ENCODE data around the gene DLK1.

DLK1 gene

GRCh38 chr14:100715332-100715731 lies 11.4 kb upstream of the DLK1 start:
- no peak for DNase-seq

- no peak for DNase-seq
Measured at GRCh38 chr14:100715803-100716202, 10.9 kb upstream of the DLK1 start.

GRCh38 chr14:100717386-100717785 lies 9.3 kb upstream of the DLK1 start:
- peak; percentile 98 for DNase-seq

- DNase-seq: no peak
Measured at GRCh38 chr14:100719976-100720520, 6.6 kb upstream of the DLK1 start.

GRCh38 chr14:100721568-100721967 lies 5.1 kb upstream of the DLK1 start:
- no peak for DNase-seq

- DNase-seq: no peak
Measured at GRCh38 chr14:100722367-100722766, 4.3 kb upstream of the DLK1 start.

- no peak for DNase-seq
Measured at GRCh38 chr14:100723135-100723829, 3.4 kb upstream of the DLK1 start.

GRCh38 chr14:100723830-100724437 lies 2.8 kb upstream of the DLK1 start:
- peak; percentile 28 for DNase-seq

- no peak for DNase-seq
Measured at GRCh38 chr14:100724536-100724935, 2.2 kb upstream of the DLK1 start.

- DNase-seq: no peak
Measured at GRCh38 chr14:100725587-100726387, 905 bp upstream of the DLK1 start.

GRCh38 chr14:100727086-100727872 lies 587 bp downstream of the DLK1 start:
- DNase-seq: no peak

- no peak for DNase-seq
Measured at GRCh38 chr14:100727873-100728240, 1.2 kb downstream of the DLK1 start.

GRCh38 chr14:100728962-100729361 lies 2.3 kb downstream of the DLK1 start:
- DNase-seq: no peak

GRCh38 chr14:100729982-100730381 lies 3.3 kb downstream of the DLK1 start:
- no peak for DNase-seq

GRCh38 chr14:100730581-100730980 lies 3.9 kb downstream of the DLK1 start:
- DNase-seq: no peak

- DNase-seq: no peak
Measured at GRCh38 chr14:100731011-100731670, 4.4 kb downstream of the DLK1 start.

GRCh38 chr14:100731846-100732765 lies 5.4 kb downstream of the DLK1 start:
- DNase-seq: no peak

- DNase-seq: no peak
Measured at GRCh38 chr14:100732766-100733100, 6.0 kb downstream of the DLK1 start.

GRCh38 chr14:100733152-100733850 lies 6.6 kb downstream of the DLK1 start:
- no peak for DNase-seq
